ENCODE data around the gene SP2. TPM values are rescaled to one million over a fixed set of nuclear protein-coding genes. Genes with fewer than 3 reads are reported as not detected.

The SP2 gene
- total and polyA plus RNA-seq, 2 of the 13 experiments (the other 11 are each of a cell fraction or from before 2014, with no cell fraction given) = 1.4 to 4.8 TPM

GRCh38 chr17:47879776-47880454, 16.1 kb upstream of the SP2 start:
- H3K4me2 ChIP-seq (ENCODE audit: low read depth, low read length) = no peak overlapping the region
- DNase-seq (ENCODE audit: low spot score) (no peak), ATAC-seq (no peak), FAIRE-seq (no peak)
- ChIA-PET POLR2A (interaction anchor here (1.4 kb wide), 1 partner anchor 49 kb away, joined by 3 read pairs; the partner anchor contains the start of genes LRRC46 and MRPL10), CTCF (ENCODE audit: low intra/inter-chr PET ratio, low total read pairs) (no interaction called here)
- no peaks in the 10 kb centered on the region for H4K20me1 ChIP-seq (ENCODE audit: insufficient read depth, low read length)
- intact Hi-C loops (cut with micrococcal nuclease; ENCODE audit: unreplicated experiment) = no loop called here
- H3K4me1 ChIP-seq (ENCODE audit: insufficient read depth, low read length) = peaks cover 31% of the 10 kb centered on the region
- no peak overlapping the region for H3K27ac ChIP-seq (ENCODE audit: extremely low read length, insufficient read depth, low read length)
- no peak overlapping the region for H2AFZ ChIP-seq (ENCODE audit: low read length)
- 66% methylated on average over 8 of the region's 8 CpGs for WGBS (ENCODE audit: low lambda C conversion rate)
- H3K9ac ChIP-seq (ENCODE audit: insufficient read depth, low read depth, low read length) = no peak overlapping the region
- H3K9me3 ChIP-seq (ENCODE audit: low read length) = no peaks in the 10 kb centered on the region
- in situ Hi-C loops (cut with HindIII; ENCODE audit: extremely low pct_ligation_motif_present, low pct_unique_long_range_greater_than_20kb) = no loop called here
- peaks cover 8 to 62% of the 10 kb centered on the region in 2 experiments; a peak in 3 of 5 replicates for H3K27me3 ChIP-seq (ENCODE audit: control insufficient read depth in 1 of 2, insufficient read depth in 2 of 2, low read length in 2 of 2)
- BruUV-seq (replicated peaks) = no TSS peak
- TF ChIP-seq HOXA3 (CRISPR knock-in tag; IDR thresholded peaks at IDR 0.05) (no peak), ZNF121 (CRISPR knock-in tag; IDR thresholded peaks at IDR 0.05) (0 out of 2 replicates have a peak, but pooled peaks have one; percentile 41), ZBTB7A (CRISPR knock-in tag; IDR thresholded peaks at IDR 0.05) (no peak), ZNF747 (CRISPR knock-in tag; IDR thresholded peaks at IDR 0.05; ENCODE audit: borderline replicate concordance) (no peak), ZNF879 (CRISPR knock-in tag; IDR thresholded peaks at IDR 0.05) (no peak), LCORL (IDR thresholded peaks at IDR 0.05) (peak; percentile 45; the same call in 1 of the 2 replicates), LCORL (CRISPR knock-in tag; IDR thresholded peaks at IDR 0.05) (no peak), CBX1 (IDR thresholded peaks at IDR 0.05; ENCODE audit: low read depth) (no peak), KMT2B (CRISPR knock-in tag; IDR thresholded peaks at IDR 0.05) (no peak), ZNF224 (CRISPR knock-in tag; IDR thresholded peaks at IDR 0.05) (no peak)
- H3K36me3 ChIP-seq (replicated peaks in 1 of 2; ENCODE audit: control insufficient read depth in 1 of 2, insufficient read depth in 2 of 2, low read length in 2 of 2) = no peaks in the 10 kb centered on the region
- no peaks in the 10 kb centered on the region for H3K79me2 ChIP-seq (ENCODE audit: insufficient read depth, low read length)
- no peak overlapping the region for H3K4me3 ChIP-seq (replicated peaks in 1 of 3; ENCODE audit: insufficient read depth in 1 of 3, low read depth in 2 of 3, low read length in 3 of 3)

- Histone ChIP-seq H4K20me1 (ENCODE audit: insufficient read depth, low read length) (no peaks in the 10 kb centered on the region), H3K4me1 (ENCODE audit: insufficient read depth, low read length) (peaks cover 41% of the 10 kb centered on the region), H3K36me3 (replicated peaks in 1 of 2; ENCODE audit: control insufficient read depth in 1 of 2, insufficient read depth in 2 of 2, low read length in 2 of 2) (no peaks in the 10 kb centered on the region), H3K27ac (ENCODE audit: extremely low read length, insufficient read depth, low read length) (no peak overlapping the region), H3K4me2 (ENCODE audit: low read depth, low read length) (0 out of 2 replicates have a peak overlapping the region, but pooled peaks have one; percentile 4), H2AFZ (ENCODE audit: low read length) (no peak overlapping the region), H3K9ac (ENCODE audit: insufficient read depth, low read depth, low read length) (no peak overlapping the region), H3K79me2 (ENCODE audit: insufficient read depth, low read length) (no peaks in the 10 kb centered on the region), H3K4me3 (replicated peaks in 1 of 3; ENCODE audit: insufficient read depth in 1 of 3, low read depth in 2 of 3, low read length in 3 of 3) (no peak overlapping the region), H3K27me3 (ENCODE audit: control insufficient read depth in 1 of 2, insufficient read depth in 2 of 2, low read length in 2 of 2) (peaks cover 10 to 62% of the 10 kb centered on the region in 2 experiments; a peak in 4 of 5 replicates), H3K9me3 (ENCODE audit: low read length) (no peaks in the 10 kb centered on the region)
- no peak for ATAC-seq
- no peak for DNase-seq (ENCODE audit: low spot score)
- TF ChIP-seq ZSCAN12 (CRISPR knock-in tag; IDR thresholded peaks at IDR 0.05) (no peak), ZNF296 (CRISPR knock-in tag; conservative IDR thresholded peaks at IDR 0.05) (no peak), ZNF34 (CRISPR knock-in tag; IDR thresholded peaks at IDR 0.05; ENCODE audit: borderline replicate concordance) (no peak)
- in situ Hi-C loops (cut with HindIII; ENCODE audit: extremely low pct_ligation_motif_present, low pct_unique_long_range_greater_than_20kb) = no loop called here
- WGBS (ENCODE audit: low lambda C conversion rate) = 19% methylated on average over 7 of the region's 7 CpGs
- ChIA-PET CTCF (ENCODE audit: low intra/inter-chr PET ratio, low total read pairs) (no interaction called here), POLR2A (interaction anchor here (2.5 kb wide), 1 partner anchor 13 kb away, joined by 11 read pairs; the partner anchor contains the start of gene SP2)
- FAIRE-seq = no peak
- intact Hi-C loops (cut with micrococcal nuclease; ENCODE audit: unreplicated experiment) = no loop called here
- BruUV-seq (replicated peaks) = no TSS peak
These were observed 13.8 kb upstream of the SP2 start for GRCh38 chr17:47882247-47882646.

Data from HepG2 (cell line).